ENCODE results near the gene BCO2.
"Not testable (repeated sequence)": the region's sequence is repeated elsewhere in the genome, so short reads cannot be mapped to it uniquely, and the experiment has no call there.

Gene BCO2

DNA sequence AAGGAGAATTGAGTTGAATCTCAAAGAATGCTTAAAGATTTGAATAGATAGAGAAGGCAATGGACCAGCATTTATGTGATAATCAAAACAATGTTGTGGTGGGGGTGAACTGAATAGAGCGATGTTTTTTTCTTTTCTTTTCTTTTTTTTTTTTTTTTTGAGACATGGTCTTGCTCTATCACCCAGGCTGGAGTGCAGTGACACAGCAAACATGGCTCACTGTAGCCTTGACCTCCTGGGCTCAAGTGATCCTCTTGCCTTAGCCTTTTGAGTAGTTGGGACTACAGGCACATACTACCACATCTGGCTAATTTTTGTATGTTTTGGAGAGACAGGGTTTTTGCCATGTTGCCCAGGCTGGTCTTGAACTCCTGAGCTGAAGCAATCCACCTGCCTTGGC is 13.1 kb upstream of the BCO2 start:
- ATAC-seq, H3K27ac Mint-ChIP-seq, DNase-seq, H3K9me3 Mint-ChIP-seq, H3K4me3 Mint-ChIP-seq: not testable (repeated sequence)
- H3K4me1 Mint-ChIP-seq = peaks cover 12% of the 10 kb centered on the region
- H3K27me3 Mint-ChIP-seq = peaks cover 52% of the 10 kb centered on the region

DNA sequence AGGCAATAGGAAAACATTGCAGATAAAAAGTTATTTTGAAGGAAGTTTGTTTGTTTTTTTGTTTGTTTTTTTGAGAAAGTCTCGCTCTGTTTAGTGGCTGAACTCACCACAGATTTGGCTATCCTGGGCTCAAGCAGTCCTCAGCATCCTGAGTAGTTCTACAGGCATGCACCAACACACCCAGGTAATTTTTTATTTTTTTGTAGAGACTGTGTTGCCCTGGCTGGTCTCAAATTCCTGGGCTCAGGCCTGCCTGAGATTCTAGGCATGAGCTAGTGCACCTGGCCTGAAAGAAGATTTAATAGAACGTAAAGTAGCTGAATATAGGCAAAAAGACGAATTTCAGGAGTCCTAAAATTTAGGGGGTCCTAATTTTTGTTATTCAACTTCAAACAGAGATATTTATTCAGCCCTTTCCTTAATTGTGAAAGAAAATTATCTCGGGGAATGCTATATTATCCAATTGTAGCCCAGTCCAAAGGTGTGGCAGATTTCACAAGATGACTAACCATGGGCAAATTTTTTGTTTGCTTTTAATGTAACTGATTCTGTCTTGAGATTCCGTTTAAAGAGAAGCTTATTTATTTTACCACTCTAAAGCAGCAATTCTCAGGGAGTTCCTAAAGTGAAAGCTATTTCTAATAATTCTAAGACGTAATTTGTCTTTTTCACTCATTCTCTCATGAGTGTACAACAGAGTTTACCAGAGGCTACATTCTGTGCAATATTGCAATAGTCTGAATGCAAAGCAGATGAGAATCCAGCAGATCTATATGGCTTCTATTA is 12.4 kb upstream of the BCO2 start:
- DNase-seq (no peak), ATAC-seq (no peak)
- H3K27me3 Mint-ChIP-seq = peaks cover 60% of the 10 kb centered on the region
- peaks cover 7% of the 10 kb centered on the region for H3K4me1 Mint-ChIP-seq
- no peak overlapping the region for H3K4me3 Mint-ChIP-seq
- no peak overlapping the region for H3K27ac Mint-ChIP-seq
- H3K9me3 Mint-ChIP-seq = no peaks in the 10 kb centered on the region

GRCh38 chr11:112163875-112164685 is 11.2 kb upstream of the BCO2 start, which contains the start of gene IL18:
IL18 (minus strand) TSS chr11:112164094; CDS start chr11:112155053, 9,041 bp downstream.
- Mint-ChIP-seq H3K4me1 (peaks cover 7% of the 10 kb centered on the region), H3K4me3 (peak within 1 kb of the TSS; percentile 60 to 68), H3K27ac (no peak within 1 kb of the TSS), H3K9me3 (no peaks in the 10 kb centered on the region), H3K27me3 (peaks cover 64% of the 10 kb centered on the region)
- no peak for DNase-seq
- ATAC-seq = no peak

GRCh38 chr11:112165049-112165448 is 10.3 kb upstream of the BCO2 start:
- Mint-ChIP-seq H3K4me3 (no peak overlapping the region), H3K9me3 (no peaks in the 10 kb centered on the region), H3K4me1 (peaks cover 7% of the 10 kb centered on the region), H3K27me3 (peaks cover 61% of the 10 kb centered on the region), H3K27ac (no peak overlapping the region)
- no peak for ATAC-seq
- DNase-seq = no peak

- Mint-ChIP-seq H3K27ac (no peak overlapping the region), H3K4me1 (peaks cover 7% of the 10 kb centered on the region), H3K27me3 (peaks cover 55% of the 10 kb centered on the region), H3K9me3 (no peaks in the 10 kb centered on the region), H3K4me3 (no peak overlapping the region)
- DNase-seq (no peak), ATAC-seq (no peak)
Observed at GRCh38 chr11:112166562-112166961, 8.8 kb upstream of the BCO2 start.

DNA sequence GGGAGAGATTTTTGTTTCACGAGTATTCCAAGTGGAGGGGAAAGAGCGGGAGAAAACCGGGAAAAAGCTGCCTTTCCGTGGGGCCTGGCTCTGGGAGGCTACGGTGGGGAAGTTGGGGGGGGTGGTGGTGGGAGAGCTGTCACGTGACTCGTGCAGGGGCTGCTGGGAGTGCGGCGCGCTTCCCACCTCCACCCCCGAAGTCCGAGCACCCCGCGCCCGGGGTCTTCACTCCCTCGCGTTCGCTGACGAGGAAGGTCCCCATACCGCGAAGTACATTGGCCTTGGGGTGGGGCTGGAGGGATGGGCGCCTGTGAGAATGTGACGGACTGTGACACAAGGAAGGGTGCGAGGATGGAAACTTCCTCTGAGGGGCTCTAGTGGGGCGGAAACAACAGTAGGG is 8.2 kb upstream of the BCO2 start, which contains the start of gene TEX12:
Gene TEX12 (plus strand): TSS at position 228 of the 400 bp plus-strand sequence. CDS start 1,897 bp downstream, outside the sequence.
- Mint-ChIP-seq H3K4me3 (no peak within 1 kb of the TSS), H3K9me3 (no peaks in the 10 kb centered on the region), H3K4me1 (peaks cover 7% of the 10 kb centered on the region), H3K27ac (peak within 1 kb of the TSS in 1 of 2 donors; percentile 62), H3K27me3 (peaks cover 50% of the 10 kb centered on the region)
- ATAC-seq (no peak), DNase-seq (no peak)

- no peaks in the 10 kb centered on the region for H3K9me3 Mint-ChIP-seq
- ATAC-seq (peak; percentile 68), DNase-seq (no peak)
- no peak overlapping the region for H3K4me3 Mint-ChIP-seq
- peaks cover 10% of the 10 kb centered on the region for H3K4me1 Mint-ChIP-seq
- no peak overlapping the region for H3K27ac Mint-ChIP-seq
- peaks cover 26% of the 10 kb centered on the region for H3K27me3 Mint-ChIP-seq
Observed at GRCh38 chr11:112172362-112172994, 2.8 kb upstream of the BCO2 start.

GRCh38 chr11:112173152-112173551 is 2.2 kb upstream of the BCO2 start:
- no peak overlapping the region for H3K4me3 Mint-ChIP-seq
- DNase-seq (no peak), ATAC-seq (no peak)
- H3K4me1 Mint-ChIP-seq = peaks cover 10% of the 10 kb centered on the region
- H3K27ac Mint-ChIP-seq = no peak overlapping the region
- no peaks in the 10 kb centered on the region for H3K9me3 Mint-ChIP-seq
- H3K27me3 Mint-ChIP-seq = peaks cover 19% of the 10 kb centered on the region

GRCh38 chr11:112175599-112175952 is 264 bp downstream of the BCO2 start:
- no peaks in the 10 kb centered on the region for H3K9me3 Mint-ChIP-seq
- H3K4me1 Mint-ChIP-seq = peaks cover 10% of the 10 kb centered on the region
- ATAC-seq (no peak), DNase-seq (no peak)
- H3K4me3 Mint-ChIP-seq = peak overlapping the region; percentile 38 to 68
- H3K27me3 Mint-ChIP-seq = peaks cover 29% of the 10 kb centered on the region
- H3K27ac Mint-ChIP-seq = no peak overlapping the region

- no peak overlapping the region for H3K4me3 Mint-ChIP-seq
- ATAC-seq (no peak), DNase-seq (no peak)
- no peak overlapping the region for H3K27ac Mint-ChIP-seq
- peaks cover 10% of the 10 kb centered on the region for H3K4me1 Mint-ChIP-seq
- no peaks in the 10 kb centered on the region for H3K9me3 Mint-ChIP-seq
- H3K27me3 Mint-ChIP-seq = peaks cover 33% of the 10 kb centered on the region
Observed at GRCh38 chr11:112176077-112176476, 765 bp downstream of the BCO2 start.

DNA sequence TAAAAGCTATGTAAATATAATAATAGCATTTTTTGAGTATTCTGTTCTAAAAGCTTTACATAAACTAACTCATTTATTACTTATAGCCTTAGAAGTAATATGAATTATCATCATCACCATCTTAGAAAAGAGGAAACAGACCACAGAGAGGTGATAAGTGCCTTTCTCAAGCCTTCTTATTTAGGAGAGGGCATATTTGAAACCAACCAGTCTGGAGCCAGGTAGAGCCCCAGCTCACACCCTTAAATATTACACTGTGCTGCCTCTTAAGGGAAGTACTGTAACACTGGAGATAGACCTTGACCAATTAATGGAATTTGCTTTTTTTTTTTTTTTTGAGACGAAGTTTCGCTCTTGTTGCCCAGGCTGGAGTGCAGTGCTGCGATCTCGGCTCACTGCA is 2.3 kb downstream of the BCO2 start:
- H3K4me1 Mint-ChIP-seq = peaks cover 10% of the 10 kb centered on the region
- no peak for ATAC-seq
- no peaks in the 10 kb centered on the region for H3K9me3 Mint-ChIP-seq
- no peak for DNase-seq
- no peak overlapping the region for H3K27ac Mint-ChIP-seq
- no peak overlapping the region for H3K4me3 Mint-ChIP-seq
- peaks cover 33% of the 10 kb centered on the region for H3K27me3 Mint-ChIP-seq

DNA sequence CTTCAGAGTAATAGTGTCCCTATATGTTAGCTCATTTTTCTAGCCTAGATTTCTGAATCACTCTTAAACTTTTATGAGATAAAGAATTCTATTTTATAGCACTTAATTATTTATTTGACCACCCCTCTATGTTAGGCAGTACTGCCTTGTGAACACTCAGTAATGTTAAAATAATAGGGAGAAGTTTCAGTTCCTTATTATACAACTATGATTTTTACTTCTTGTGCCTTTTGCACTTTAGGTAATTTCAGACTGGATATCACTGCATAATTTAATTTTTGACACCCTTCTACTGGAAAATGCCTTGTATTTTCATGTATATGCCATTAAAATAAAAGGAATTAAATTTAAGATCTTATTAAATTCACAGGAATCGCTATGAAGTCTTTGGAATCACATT is 3.1 kb downstream of the BCO2 start:
- Mint-ChIP-seq H3K9me3 (no peaks in the 10 kb centered on the region), H3K27ac (no peak overlapping the region), H3K27me3 (peaks cover 33% of the 10 kb centered on the region), H3K4me3 (no peak overlapping the region), H3K4me1 (peaks cover 10% of the 10 kb centered on the region)
- DNase-seq = no peak
- no peak for ATAC-seq

- Mint-ChIP-seq H3K27me3 (peaks cover 33% of the 10 kb centered on the region), H3K4me3 (no peak overlapping the region), H3K27ac (no peak overlapping the region), H3K4me1 (peaks cover 10% of the 10 kb centered on the region), H3K9me3 (no peaks in the 10 kb centered on the region)
- no peak for DNase-seq
- no peak for ATAC-seq
Observed at GRCh38 chr11:112178936-112179335, 3.6 kb downstream of the BCO2 start.

GRCh38 chr11:112179601-112180000 is 4.3 kb downstream of the BCO2 start:
- ATAC-seq = no peak
- H3K27ac Mint-ChIP-seq = no peak overlapping the region
- no peak overlapping the region for H3K4me3 Mint-ChIP-seq

GRCh38 chr11:112182867-112183266 is 7.6 kb downstream of the BCO2 start:
- Mint-ChIP-seq H3K4me1 (no peaks in the 10 kb centered on the region), H3K27ac (no peak overlapping the region), H3K9me3 (no peaks in the 10 kb centered on the region), H3K4me3 (no peak overlapping the region), H3K27me3 (peaks cover 23% of the 10 kb centered on the region)
- no peak for DNase-seq
- no peak for ATAC-seq

More at GRCh38 chr11:112179601-112180000, 4.3 kb downstream of the BCO2 start:
- Mint-ChIP-seq H3K27me3 (peaks cover 29% of the 10 kb centered on the region), H3K4me1 (peaks cover 9% of the 10 kb centered on the region), H3K9me3 (no peaks in the 10 kb centered on the region)
- no peak for DNase-seq

DNA sequence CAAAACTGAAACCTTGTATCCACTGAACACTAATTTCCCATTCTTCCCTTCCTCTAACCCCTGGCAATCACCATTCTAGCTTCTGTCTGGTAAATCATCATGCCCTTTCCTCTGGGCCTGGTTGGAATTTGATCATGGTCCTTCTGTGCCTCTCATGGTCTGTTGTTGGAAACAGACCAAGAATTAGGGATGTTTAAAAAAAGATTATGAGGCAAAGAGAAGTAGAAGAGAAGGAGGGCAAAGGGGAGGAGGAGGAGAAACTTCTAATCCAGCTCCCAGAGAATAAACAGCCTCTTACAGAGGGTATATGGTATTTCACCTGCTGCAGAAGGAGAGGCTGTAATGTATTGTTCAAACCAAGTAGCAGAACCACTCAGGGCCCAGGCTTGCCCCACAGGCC is 10.6 kb downstream of the BCO2 start:
- DNase-seq = no peak
- ATAC-seq = no peak
- Mint-ChIP-seq H3K27ac (no peak overlapping the region), H3K4me1 (peaks cover 8% of the 10 kb centered on the region), H3K27me3 (peaks cover 9% of the 10 kb centered on the region), H3K9me3 (no peaks in the 10 kb centered on the region), H3K4me3 (no peak overlapping the region)
